Measurements from ENCODE around the gene RASA4B.
A peak's percentile ranks its signal among the peaks of the same experiment; 100 is the strongest.
"Not testable (repeated sequence)": the region's sequence is repeated elsewhere in the genome, so short reads cannot be mapped to it uniquely, and the experiment has no call there.

Gene RASA4B

DNA sequence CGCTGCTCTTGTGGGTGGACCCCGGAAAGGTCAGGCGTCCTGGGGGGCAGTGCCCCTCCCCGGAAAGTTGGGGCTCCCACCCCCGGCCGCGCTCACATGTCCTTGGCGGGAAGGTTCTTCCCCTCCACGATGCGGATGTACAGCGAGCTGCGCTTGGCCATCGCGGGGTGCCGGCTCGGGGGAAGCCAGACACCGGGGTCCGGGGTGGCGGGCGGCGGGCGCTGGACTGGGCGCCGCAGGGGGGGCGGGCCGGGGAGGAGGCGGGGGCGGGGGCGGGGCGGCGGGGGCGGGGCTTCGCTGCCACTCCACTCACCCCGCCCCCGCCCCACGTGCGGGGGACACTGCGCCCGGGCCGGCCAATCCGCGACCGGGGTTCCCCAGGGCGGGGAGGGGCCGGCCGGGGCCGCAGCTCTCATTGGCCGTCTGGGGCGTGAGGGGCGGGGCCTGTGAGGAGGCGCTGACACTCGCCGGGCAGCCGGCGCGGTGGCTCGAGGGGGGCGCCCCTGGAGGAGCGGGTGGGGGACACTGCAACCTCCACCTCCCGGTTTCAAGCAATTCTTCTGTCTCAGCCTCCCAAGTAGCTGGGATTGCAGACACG, at the start of gene RASA4B:
RASA4B (minus strand) TSS at position 228 of the 598 bp plus-strand sequence; CDS start at position 161, 67 bp downstream.
- peak; percentile 38 for DNase-seq (ENCODE audit: low read depth)

GRCh38 chr7:102550808-102551422, 33.3 kb upstream of the RASA4B start, which contains the start of gene SPDYE2:
TSS of gene SPDYE2 (plus strand) at chr7:102551226. CDS start at chr7:102553256, 2,030 bp downstream.
- DNase-seq (ENCODE audit: low read depth) = not testable (repeated sequence)

GRCh38 chr7:102546353-102546752, 28.8 kb upstream of the RASA4B start:
- DNase-seq (ENCODE audit: low read depth) = not testable (repeated sequence)

GRCh38 chr7:102545288-102545687, 27.7 kb upstream of the RASA4B start:
- DNase-seq (ENCODE audit: low read depth) = not testable (repeated sequence)

DNA sequence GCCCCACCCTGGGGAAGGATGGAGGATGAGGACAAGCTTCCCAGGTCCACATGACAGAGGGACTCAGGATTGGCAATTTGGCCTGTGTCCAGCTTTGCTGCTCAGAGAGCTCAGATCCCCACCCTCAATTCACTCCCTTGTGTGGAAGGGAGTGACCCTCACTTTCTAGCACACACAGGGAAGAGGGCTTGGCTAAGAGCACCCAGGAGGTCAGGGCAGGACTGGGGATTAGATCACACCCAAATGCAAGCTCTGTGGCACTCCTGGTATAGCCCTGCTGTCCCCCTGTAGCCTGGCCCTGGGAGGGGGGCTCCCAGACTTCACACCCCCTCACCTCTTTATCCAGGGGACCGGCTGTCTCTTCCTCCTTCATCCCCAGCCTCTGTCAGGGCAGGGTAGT, 26.8 kb upstream of the RASA4B start:
- not testable (repeated sequence) for DNase-seq (ENCODE audit: low read depth)

- DNase-seq (ENCODE audit: low read depth) = not testable (repeated sequence)
Observed at GRCh38 chr7:102543596-102543995, 26.0 kb upstream of the RASA4B start, which contains the start of gene UPK3BL2. TSS of gene UPK3BL2 (minus strand) at chr7:102543696. CDS start at chr7:102543636, 60 bp downstream.

DNA sequence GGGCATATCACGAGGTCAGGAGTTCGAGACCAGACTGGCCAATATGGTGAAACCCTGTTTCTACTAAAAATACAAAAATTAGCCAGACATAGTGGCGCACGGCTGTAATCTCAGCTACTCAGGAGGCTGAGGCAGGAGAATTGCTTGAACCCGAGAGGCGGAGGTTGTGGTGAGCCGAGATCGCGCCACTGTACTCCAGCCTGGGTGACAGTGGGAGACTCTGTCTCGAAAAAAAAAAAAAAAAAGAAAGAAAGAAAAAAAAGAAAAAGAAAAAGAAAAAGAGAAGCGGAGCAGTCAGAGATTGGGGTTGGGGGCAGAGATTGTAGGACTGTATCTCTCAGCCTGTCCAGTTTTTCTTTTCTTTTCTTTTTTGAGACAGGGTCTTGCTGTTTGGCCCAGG, 25.2 kb upstream of the RASA4B start:
- DNase-seq (ENCODE audit: low read depth) = not testable (repeated sequence)

DNA sequence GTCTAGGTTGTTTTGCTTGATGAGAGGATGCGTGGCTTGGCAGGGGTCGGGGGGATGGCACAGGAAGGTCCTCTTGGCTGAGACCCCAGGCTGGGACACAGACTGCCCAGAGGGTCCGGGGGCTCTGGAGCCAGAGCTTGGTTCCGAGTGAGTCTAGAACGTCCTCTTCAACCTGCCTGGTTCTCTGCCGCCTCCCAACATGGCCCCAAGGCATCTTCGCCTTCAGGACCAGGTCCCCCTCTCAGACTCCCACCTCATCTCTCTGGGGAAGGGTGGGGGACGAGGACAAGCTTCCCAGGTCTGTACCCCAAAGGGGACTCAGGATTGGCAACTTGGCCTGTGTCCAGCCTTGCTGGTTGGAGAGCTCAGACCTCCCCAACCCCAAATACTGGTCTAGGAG, 24.5 kb upstream of the RASA4B start:
- DNase-seq (ENCODE audit: low read depth) = not testable (repeated sequence)

DNA sequence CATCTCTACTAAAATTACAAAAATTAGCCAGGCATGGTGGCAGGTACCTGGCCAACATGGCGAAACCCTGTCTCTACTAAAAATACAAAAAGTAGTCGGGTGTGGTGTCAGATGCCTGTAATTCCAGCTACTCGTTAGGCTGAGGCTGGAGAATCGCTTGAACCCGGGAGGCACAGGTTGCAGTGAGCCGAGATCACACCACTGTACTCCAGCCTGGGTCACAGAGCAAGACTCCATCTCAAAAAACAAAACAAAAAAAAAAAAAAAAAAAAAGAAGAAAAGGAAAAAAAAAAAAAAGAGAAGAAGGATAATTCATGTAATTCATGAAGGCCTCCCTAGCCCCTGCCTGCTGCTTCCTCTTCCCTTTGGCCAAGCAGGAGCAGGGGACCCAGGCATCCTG, 23.0 kb upstream of the RASA4B start:
- DNase-seq (ENCODE audit: low read depth) = not testable (repeated sequence)

DNA sequence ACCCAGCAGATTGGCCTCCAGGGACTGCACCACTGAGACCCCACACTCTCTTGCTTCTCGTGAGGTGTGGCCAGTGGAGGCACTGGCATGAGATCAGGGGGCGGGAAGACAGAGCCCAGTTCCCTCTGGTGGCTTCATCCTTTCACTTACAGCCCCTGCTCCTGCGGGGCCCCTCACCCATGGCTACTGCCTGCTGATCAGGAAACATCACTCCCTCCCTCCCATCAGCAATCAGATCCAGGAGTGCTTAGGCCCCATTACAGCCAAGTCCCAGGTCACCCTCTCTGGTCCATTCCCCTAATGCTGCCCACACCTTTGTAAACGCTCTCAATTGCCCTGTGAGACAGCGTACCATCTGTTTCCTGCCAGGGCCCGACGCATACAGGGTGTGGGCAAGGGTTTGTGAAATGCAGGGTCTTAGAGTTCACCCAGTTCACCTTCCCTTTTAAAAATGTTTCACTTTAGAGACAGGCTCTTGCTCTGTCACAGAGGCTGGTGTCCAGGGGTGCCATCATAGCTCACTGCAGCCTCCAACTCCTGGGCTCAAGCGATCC, 17.6 kb upstream of the RASA4B start:
- not testable (repeated sequence) for DNase-seq (ENCODE audit: low read depth)

GRCh38 chr7:102532127-102532526, 14.6 kb upstream of the RASA4B start:
- DNase-seq (ENCODE audit: low read depth) = not testable (repeated sequence)

DNA sequence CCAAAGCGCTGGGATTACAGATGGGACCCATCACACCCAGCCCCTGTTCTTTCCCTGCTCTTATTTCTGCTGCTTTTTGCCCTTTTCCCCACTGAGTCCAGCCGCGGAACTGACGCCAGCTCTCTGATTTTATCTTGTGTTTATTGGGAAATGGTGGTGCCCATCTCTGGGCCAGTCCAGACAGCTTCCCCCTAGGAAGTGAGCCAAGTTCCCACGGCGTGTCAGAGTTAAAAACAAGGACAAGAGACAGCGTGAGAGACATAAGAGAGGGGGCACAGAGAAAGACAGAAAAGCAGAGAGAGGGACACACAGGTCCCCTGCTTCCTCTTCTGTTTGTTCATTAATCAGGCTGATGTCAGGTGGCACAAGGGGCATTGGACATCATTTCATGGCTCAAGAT, 14.0 kb upstream of the RASA4B start:
- DNase-seq (ENCODE audit: low read depth) = not testable (repeated sequence)

DNA sequence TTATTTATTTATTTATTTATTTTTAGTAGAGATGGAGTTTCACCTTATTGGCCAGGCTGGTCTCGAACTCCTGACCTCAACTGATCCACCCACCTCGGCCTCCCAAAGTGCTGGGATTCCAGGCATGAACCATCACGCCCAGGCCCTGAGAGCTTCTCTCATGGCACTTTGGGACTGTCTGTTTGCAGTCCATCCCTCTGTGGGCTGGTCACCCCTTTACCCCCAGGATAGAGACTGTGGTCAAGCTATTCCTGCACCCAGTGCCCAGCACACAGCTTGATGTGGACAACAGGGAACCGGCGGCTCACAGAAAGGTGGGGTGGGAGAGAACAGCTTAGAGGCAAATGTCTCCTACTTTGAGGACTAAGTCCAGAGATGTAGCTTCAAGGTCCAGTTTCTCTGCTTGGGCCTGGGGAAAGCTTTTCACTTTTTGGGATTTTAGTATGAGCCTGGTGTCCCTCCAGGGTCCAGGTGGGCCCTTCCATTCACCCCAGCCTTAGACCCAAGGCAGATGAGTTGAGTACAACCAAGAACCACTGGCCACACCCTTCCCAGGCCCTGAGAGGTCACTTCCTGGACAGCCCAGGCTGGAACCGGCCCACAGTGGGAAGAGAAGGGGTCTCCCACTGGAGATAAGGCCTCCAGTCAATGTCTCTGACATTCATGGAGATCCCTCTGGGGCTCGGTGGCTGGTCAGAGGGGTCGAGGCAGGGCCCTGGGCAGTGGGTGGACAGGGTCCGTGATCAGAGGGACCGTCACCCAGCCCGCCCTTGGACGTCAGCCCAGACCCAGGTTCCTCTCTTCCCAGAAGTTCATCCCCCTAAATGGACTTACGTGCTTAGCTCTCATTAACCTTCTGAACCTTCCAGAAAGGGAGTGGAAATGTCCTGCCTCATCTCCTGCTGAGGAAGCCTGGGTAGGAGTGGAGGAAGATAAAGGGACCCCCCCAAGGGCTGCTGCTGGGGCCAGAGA, 10.5 kb upstream of the RASA4B start:
- not testable (repeated sequence) for DNase-seq (ENCODE audit: low read depth)

GRCh38 chr7:102527182-102527581, 9.6 kb upstream of the RASA4B start:
- DNase-seq (ENCODE audit: low read depth) = not testable (repeated sequence)

- DNase-seq (ENCODE audit: low read depth) = not testable (repeated sequence)
Observed at GRCh38 chr7:102524803-102525202, 7.2 kb upstream of the RASA4B start.

DNA sequence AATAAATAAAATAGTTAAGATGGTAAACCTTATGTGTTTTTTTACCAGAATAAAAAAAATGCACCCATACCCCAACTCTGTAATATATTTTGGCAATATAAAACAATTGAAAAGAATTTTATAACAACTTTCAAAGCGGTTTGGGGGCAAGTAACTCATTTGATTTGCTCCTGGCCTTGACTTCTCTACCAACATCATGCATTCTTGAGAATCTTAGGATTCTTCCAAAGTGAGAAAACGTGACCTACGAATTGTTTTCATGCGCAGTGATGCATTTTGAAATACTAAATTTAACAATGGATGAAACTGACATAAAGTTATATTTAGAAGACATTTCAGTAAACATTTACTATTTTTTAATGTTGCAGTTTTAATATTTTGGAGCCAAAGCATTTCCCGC, 3.2 kb upstream of the RASA4B start:
- not testable (repeated sequence) for DNase-seq (ENCODE audit: low read depth)

GRCh38 chr7:102516951-102517350, 626 bp downstream of the RASA4B start:
- DNase-seq (ENCODE audit: low read depth) = not testable (repeated sequence)

GRCh38 chr7:102515889-102516288, 1.7 kb downstream of the RASA4B start:
- not testable (repeated sequence) for DNase-seq (ENCODE audit: low read depth)

DNA sequence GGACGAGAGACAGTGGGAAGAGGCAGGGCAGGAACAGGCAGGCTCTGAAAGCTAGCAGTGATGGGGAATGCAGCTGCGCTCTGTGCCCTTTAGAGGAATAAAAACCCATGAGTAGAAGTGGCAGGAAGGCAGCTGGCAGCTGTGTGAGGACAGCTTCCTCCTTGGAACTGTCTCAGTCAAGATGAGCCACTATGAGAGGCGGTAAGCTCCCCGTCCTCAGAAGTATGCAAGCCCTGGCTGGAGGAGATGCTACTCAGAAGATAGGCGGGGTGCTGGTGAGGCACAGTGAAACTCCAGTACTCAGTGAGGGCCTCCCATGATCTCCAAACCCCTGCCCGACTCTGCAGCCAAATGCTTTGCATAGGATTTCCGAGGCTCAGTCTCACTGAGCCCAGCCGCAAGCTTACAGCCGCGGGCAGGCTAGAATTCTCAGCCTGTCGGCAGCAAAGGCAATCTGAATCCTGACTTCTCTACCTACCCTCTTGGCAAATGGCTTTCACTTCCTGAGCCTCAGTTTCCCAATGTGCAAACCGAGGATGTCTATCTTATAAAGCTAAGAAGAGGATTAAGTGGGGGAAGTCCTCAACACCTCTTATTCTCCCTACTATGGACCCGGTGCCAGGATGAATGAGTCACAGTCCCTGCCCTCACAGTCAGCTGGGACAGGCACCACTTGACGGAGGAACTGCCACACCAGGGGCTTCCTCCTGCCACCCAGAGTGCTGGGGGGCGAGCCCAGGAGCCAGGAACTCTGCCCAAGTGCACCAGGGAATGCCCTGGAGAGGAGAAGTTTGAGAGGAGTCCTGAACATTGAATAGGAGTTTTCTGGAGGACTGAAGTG, 2.5 kb downstream of the RASA4B start:
- not testable (repeated sequence) for DNase-seq (ENCODE audit: low read depth)

GRCh38 chr7:102512642-102513221, 4.8 kb downstream of the RASA4B start:
- peak; percentile 50 for DNase-seq (ENCODE audit: low read depth)
